Measurements from ENCODE around the gene SHISAL2B. TPM values are rescaled to one million over a fixed set of nuclear protein-coding genes. Genes with fewer than 3 reads are reported as not detected.

Gene SHISAL2B
- total RNA-seq, 4 donors from 2014 or later: not detected

GRCh38 chr5:64665243-64665642, 25.1 kb upstream of the SHISAL2B start:
- H3K27me3 ChIP-seq: no peaks in the 10 kb centered on the region
- 49 to 50% methylated on average over 2 of the region's 2 CpGs for WGBS, 2 donors
- no peaks in the 10 kb centered on the region for H3K36me3 ChIP-seq
- H3K4me3 ChIP-seq: no peak overlapping the region
- TF ChIP-seq POLR2A (IDR thresholded peaks at IDR 0.05) (no peak), CTCF (IDR thresholded peaks at IDR 0.05) (no peak), EP300 (IDR thresholded peaks at IDR 0.05) (no peak)
- H3K4me1 ChIP-seq: no peaks in the 10 kb centered on the region
- H3K27ac ChIP-seq: no peak overlapping the region
- no peaks in the 10 kb centered on the region for H3K9me3 ChIP-seq
- DNase-seq (ENCODE audit: low spot score in 2 of 2): no peak

- no peak overlapping the region for H3K27ac ChIP-seq
- WGBS, 2 donors: 14% methylated on average over 1 of the region's 1 CpG
- H3K36me3 ChIP-seq: no peaks in the 10 kb centered on the region
- DNase-seq (ENCODE audit: low spot score in 2 of 2): no peak
- H3K4me3 ChIP-seq: no peak overlapping the region
- H3K4me1 ChIP-seq: no peaks in the 10 kb centered on the region
- no peaks in the 10 kb centered on the region for H3K9me3 ChIP-seq
- TF ChIP-seq EP300 (IDR thresholded peaks at IDR 0.05): no peak
- TF ChIP-seq POLR2A (IDR thresholded peaks at IDR 0.05): no peak
- H3K27me3 ChIP-seq: no peaks in the 10 kb centered on the region
These were observed 24.2 kb upstream of the SHISAL2B start for GRCh38 chr5:64666078-64666477.

GRCh38 chr5:64667068-64667467, 23.2 kb upstream of the SHISAL2B start:
- Histone ChIP-seq H3K27me3 (no peaks in the 10 kb centered on the region), H3K4me3 (no peak overlapping the region), H3K27ac (no peak overlapping the region), H3K4me1 (no peaks in the 10 kb centered on the region), H3K9me3 (no peaks in the 10 kb centered on the region), H3K36me3 (no peaks in the 10 kb centered on the region)
- WGBS, 2 donors: 75 to 77% methylated on average over 4 of the region's 4 CpGs
- no peak for TF ChIP-seq EP300 (IDR thresholded peaks at IDR 0.05)
- no peak for TF ChIP-seq POLR2A (IDR thresholded peaks at IDR 0.05)
- no peak for TF ChIP-seq CTCF (IDR thresholded peaks at IDR 0.05)
- DNase-seq (ENCODE audit: low spot score in 2 of 2): no peak

GRCh38 chr5:64670277-64670676, 20.0 kb upstream of the SHISAL2B start:
- Histone ChIP-seq H3K9me3 (no peaks in the 10 kb centered on the region), H3K27ac (no peak overlapping the region)
- WGBS, 2 donors: 90 to 95% methylated on average over 1 of the region's 1 CpG

GRCh38 chr5:64671678-64672077, 18.6 kb upstream of the SHISAL2B start:
- Histone ChIP-seq H3K36me3 (no peaks in the 10 kb centered on the region), H3K4me1 (no peaks in the 10 kb centered on the region), H3K27me3 (no peaks in the 10 kb centered on the region), H3K9me3 (no peaks in the 10 kb centered on the region), H3K27ac (no peak overlapping the region), H3K4me3 (no peak overlapping the region)
- no peak for TF ChIP-seq EP300 (IDR thresholded peaks at IDR 0.05)
- TF ChIP-seq POLR2A (IDR thresholded peaks at IDR 0.05): no peak
- no peak for TF ChIP-seq CTCF (IDR thresholded peaks at IDR 0.05)
- DNase-seq (ENCODE audit: low spot score in 2 of 2): no peak
- WGBS, 2 donors: 82 to 84% methylated on average over 3 of the region's 3 CpGs

More at GRCh38 chr5:64670277-64670676, 20.0 kb upstream of the SHISAL2B start:
- no peak for TF ChIP-seq EP300 (IDR thresholded peaks at IDR 0.05)
- no peak for TF ChIP-seq POLR2A (IDR thresholded peaks at IDR 0.05)
- TF ChIP-seq CTCF (IDR thresholded peaks at IDR 0.05): no peak
- Histone ChIP-seq H3K27me3 (no peaks in the 10 kb centered on the region), H3K36me3 (no peaks in the 10 kb centered on the region), H3K4me1 (no peaks in the 10 kb centered on the region), H3K4me3 (no peak overlapping the region)
- no peak for DNase-seq (ENCODE audit: low spot score in 2 of 2)

GRCh38 chr5:64678374-64678773, 11.9 kb upstream of the SHISAL2B start:
- H3K4me3 ChIP-seq: no peak overlapping the region
- TF ChIP-seq EP300 (IDR thresholded peaks at IDR 0.05) (no peak), POLR2A (IDR thresholded peaks at IDR 0.05) (no peak), CTCF (IDR thresholded peaks at IDR 0.05) (no peak)
- WGBS, 2 donors: 77 to 79% methylated on average over 5 of the region's 5 CpGs

More at GRCh38 chr5:64678374-64678773, 11.9 kb upstream of the SHISAL2B start:
- H3K36me3 ChIP-seq: no peaks in the 10 kb centered on the region
- no peak for DNase-seq (ENCODE audit: low spot score in 2 of 2)
- H3K4me1 ChIP-seq: no peaks in the 10 kb centered on the region
- no peaks in the 10 kb centered on the region for H3K27me3 ChIP-seq
- no peaks in the 10 kb centered on the region for H3K9me3 ChIP-seq
- no peak overlapping the region for H3K27ac ChIP-seq
